Measurements from ENCODE around the gene FAM184A.

- no peak for TF ChIP-seq CTCF (IDR thresholded peaks at IDR 0.05)
- no peak for TF ChIP-seq POLR2AphosphoS5 (IDR thresholded peaks at IDR 0.05)
Observed at GRCh38 chr6:119121367-119121766, 42.9 kb upstream of the FAM184A start.
